Prostate gland (tissue), 2 donors: ENCODE data around the gene ARHGAP31.

ENCODE experiments used
- CTCF ChIP-seq, 4 experiments: fragments of 200-600 bp in 2 of 4; fragments of 450-650 bp in 2 of 4; sonication (generic) in 2 of 4; IDR thresholded peaks; 1 replicate in 3 of 4; 2 replicates in 1 of 4; pipeline ENCODE4 v1.5.1; 2016 to 2019; ENCODE audit warnings: antibody characterized with exemption in 4 of 4, mild to moderate bottlenecking in 2 of 4, moderate library complexity in 2 of 4
- POLR2A ChIP-seq: fragments of 450-650 bp; IDR thresholded peaks from one replicate; pipeline ENCODE4 v1.6.1; 2016; ENCODE audit warnings: antibody characterized with exemption, mild to moderate bottlenecking
- POLR2AphosphoS5 ChIP-seq: sonication (generic); formaldehyde crosslinking; IDR thresholded peaks from one replicate; pipeline ENCODE4 v1.6.1; 2017; ENCODE audit warnings: antibody characterized with exemption

DNA sequence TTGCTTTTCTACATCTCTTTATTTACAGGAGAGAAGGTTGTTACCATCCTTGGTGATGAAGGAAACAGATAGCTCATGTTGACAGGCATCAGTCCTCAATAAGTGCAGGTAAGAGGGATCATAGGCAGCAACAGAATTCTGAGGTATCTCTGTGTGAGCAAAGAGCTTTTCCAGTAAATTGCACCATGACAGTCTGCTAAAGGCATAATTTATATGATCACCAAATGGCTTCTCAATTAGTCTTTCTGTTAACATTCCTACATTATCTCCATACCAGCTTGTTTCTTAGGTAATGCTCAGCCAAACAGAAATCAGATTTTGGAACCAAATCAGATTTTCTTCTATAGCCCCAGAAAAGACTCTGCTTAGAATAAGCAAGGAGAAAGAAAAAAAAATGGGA is 3.6 kb upstream of the ARHGAP31 start:
- no peak for TF ChIP-seq CTCF (IDR thresholded peaks at IDR 0.05)
- TF ChIP-seq POLR2A = no peak
- no peak for TF ChIP-seq POLR2AphosphoS5
